GM10248 (cell line): Measurements from ENCODE around the gene ACSM4.
"Not testable (repeated sequence)": the region's sequence is repeated elsewhere in the genome, so short reads cannot be mapped to it uniquely, and the experiment has no call there.

Experiments
- CTCF ChIA-PET: fragments of 300-600 bp; sonication (Branson Sonifier 250); formaldehyde crosslinking; extraction: SDS; loops from one replicate; lab custom pipeline; 2021; ENCODE audit warnings: antibody characterized with exemption; lab: Yijun Ruan, JAX
- POLR2A ChIA-PET: fragments of 350-650 bp; sonication (Branson Sonifier 250); formaldehyde crosslinking; extraction: SDS; loops from one replicate; lab custom pipeline; 2020; ENCODE audit warnings: antibody characterized with exemption; lab: Yijun Ruan, JAX
- DNase-seq: peaks from one replicate; pipeline ENCODE4 v3.0.0; 2012; ENCODE audit errors: extremely low spot score
- CTCF ChIP-seq: IDR thresholded peaks from 2 replicates; pipeline ENCODE4 v1.5.1; 2012; ENCODE audit warnings: mild to moderate bottlenecking, low read depth; ENCODE audit errors: extremely low read depth, missing control alignments, control extremely low read depth

ACSM4 gene

GRCh38 chr12:7322599-7322998, 18.7 kb downstream of the ACSM4 start:
- POLR2A ChIA-PET, result no interaction called here
- no peak for DNase-seq
- no peak for TF ChIP-seq CTCF
- CTCF ChIA-PET, result interaction anchor here (1.6 kb wide), 1 partner anchor 45 kb away, joined by 3 read pairs; no protein-coding TSS in a partner anchor

- ChIA-PET POLR2A (no interaction called here), CTCF (no interaction called here)
- no peak for DNase-seq
- TF ChIP-seq CTCF, result no peak
Observed at GRCh38 chr12:7324176-7324575, 20.3 kb downstream of the ACSM4 start.

GRCh38 chr12:7327918-7328317, 24.0 kb downstream of the ACSM4 start:
- POLR2A ChIA-PET, result no interaction called here
- CTCF ChIA-PET, result interaction anchor here (1.0 to 1.3 kb wide), 2 partner anchors 13 to 37 kb away, joined by 3 read pairs; no protein-coding TSS in a partner anchor
- DNase-seq, result no peak
- TF ChIP-seq CTCF, result no peak

- CTCF ChIA-PET, DNase-seq, POLR2A ChIA-PET: not testable (repeated sequence)
Observed at GRCh38 chr12:7337790-7338189, 33.9 kb downstream of the ACSM4 start.

- DNase-seq, result no peak
- ChIA-PET POLR2A (no interaction called here), CTCF (no interaction called here)
- TF ChIP-seq CTCF, result no peak
Observed at GRCh38 chr12:7339675-7340074, 35.8 kb downstream of the ACSM4 start.

- no peak for DNase-seq
- ChIA-PET POLR2A (no interaction called here), CTCF (no interaction called here)
- no peak for TF ChIP-seq CTCF
Observed at GRCh38 chr12:7344833-7345606, 41.1 kb downstream of the ACSM4 start.

GRCh38 chr12:7346551-7347225, 42.8 kb downstream of the ACSM4 start:
- no peak for TF ChIP-seq CTCF
- CTCF ChIA-PET, result no interaction called here
- POLR2A ChIA-PET, result no interaction called here
- DNase-seq, result no peak
